Thoracic aorta (tissue), 2 donors: ENCODE measurements around the gene TLX1. TPM values are rescaled to one million over a fixed set of nuclear protein-coding genes. Genes with fewer than 3 reads are reported as not detected.

ENCODE experiments used
- ATAC-seq: fragments of 150-250 bp; one replicate; pipeline ENCODE4 v1.8.0; 2017; ENCODE audit warnings: low read depth; ENCODE audit not compliant: insufficient number of reproducible peaks, low FRiP score
- DNase-seq: peaks from one replicate; pipeline ENCODE4 v3.0.0-alpha.2; 2020; ENCODE audit warnings: low spot score
- H3K27ac ChIP-seq, 2 donors: fragments of 200-600 bp; sonication (generic); 1 replicate in 1 of 2; 2 replicates in 1 of 2; pipeline ENCODE4 v1.5.1; 2016; ENCODE audit warnings: mild to moderate bottlenecking in 2 of 2, moderate library complexity in 2 of 2
- H3K27me3 ChIP-seq: fragments of 200-600 bp; sonication (generic); replicated peaks from 2 replicates; pipeline ENCODE4 v1.6.0; 2016; ENCODE audit warnings: mild to moderate bottlenecking; ENCODE audit not compliant: insufficient read depth
- H3K36me3 ChIP-seq: fragments of 200-600 bp; sonication (generic); one replicate; pipeline ENCODE4 v1.5.1; 2016
- H3K4me1 ChIP-seq, 2 donors: fragments of 200-600 bp; sonication (generic); 1 replicate in 1 of 2; 2 replicates in 1 of 2; pipeline versions ENCODE4 v1.5.1 to v1.6.0; 2016; ENCODE audit warnings: low read depth in 2 of 2, mild to moderate bottlenecking in 1 of 2; ENCODE audit not compliant: control insufficient read depth in 1 of 2
- H3K4me3 ChIP-seq: fragments of 200-600 bp; sonication (generic); 2 replicates; pipeline ENCODE4 v1.5.1; 2016; ENCODE audit warnings: mild to moderate bottlenecking
- H3K9me3 ChIP-seq: fragments of 200-600 bp; sonication (generic); 2 replicates; pipeline ENCODE4 v1.5.1; 2016
- total RNA-seq, 2 donors: library from RNA; depleted of rRNA; stranded (reverse); fragments of >200 nt; gene quantifications; one replicate each; pipeline versions ENCODE4 v1.1.0 to v1.2.3, GENCODE V29; 2016
- TF ChIP-seq, protein P1 (sequence below): fragments of 200-600 bp; sonication (generic); IDR thresholded peaks from one replicate; pipeline ENCODE4 v1.5.1; 2019; ENCODE audit warnings: antibody characterized with exemption

TLX1 gene
- total RNA-seq, 2 donors from 2014 or later, result not detected

- ATAC-seq (no peak), DNase-seq (no peak)
- Histone ChIP-seq H3K27me3 (no peaks in the 10 kb centered on the region), H3K27ac (no peak overlapping the region), H3K36me3 (no peaks in the 10 kb centered on the region), H3K9me3 (no peaks in the 10 kb centered on the region), H3K4me3 (no peak overlapping the region), H3K4me1 (no peaks in the 10 kb centered on the region)
- TF ChIP-seq, protein P1, sequence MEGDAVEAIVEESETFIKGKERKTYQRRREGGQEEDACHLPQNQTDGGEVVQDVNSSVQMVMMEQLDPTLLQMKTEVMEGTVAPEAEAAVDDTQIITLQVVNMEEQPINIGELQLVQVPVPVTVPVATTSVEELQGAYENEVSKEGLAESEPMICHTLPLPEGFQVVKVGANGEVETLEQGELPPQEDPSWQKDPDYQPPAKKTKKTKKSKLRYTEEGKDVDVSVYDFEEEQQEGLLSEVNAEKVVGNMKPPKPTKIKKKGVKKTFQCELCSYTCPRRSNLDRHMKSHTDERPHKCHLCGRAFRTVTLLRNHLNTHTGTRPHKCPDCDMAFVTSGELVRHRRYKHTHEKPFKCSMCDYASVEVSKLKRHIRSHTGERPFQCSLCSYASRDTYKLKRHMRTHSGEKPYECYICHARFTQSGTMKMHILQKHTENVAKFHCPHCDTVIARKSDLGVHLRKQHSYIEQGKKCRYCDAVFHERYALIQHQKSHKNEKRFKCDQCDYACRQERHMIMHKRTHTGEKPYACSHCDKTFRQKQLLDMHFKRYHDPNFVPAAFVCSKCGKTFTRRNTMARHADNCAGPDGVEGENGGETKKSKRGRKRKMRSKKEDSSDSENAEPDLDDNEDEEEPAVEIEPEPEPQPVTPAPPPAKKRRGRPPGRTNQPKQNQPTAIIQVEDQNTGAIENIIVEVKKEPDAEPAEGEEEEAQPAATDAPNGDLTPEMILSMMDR, result no peak
These were observed 27.7 kb upstream of the TLX1 start for GRCh38 chr10:101103430-101103829.

DNA sequence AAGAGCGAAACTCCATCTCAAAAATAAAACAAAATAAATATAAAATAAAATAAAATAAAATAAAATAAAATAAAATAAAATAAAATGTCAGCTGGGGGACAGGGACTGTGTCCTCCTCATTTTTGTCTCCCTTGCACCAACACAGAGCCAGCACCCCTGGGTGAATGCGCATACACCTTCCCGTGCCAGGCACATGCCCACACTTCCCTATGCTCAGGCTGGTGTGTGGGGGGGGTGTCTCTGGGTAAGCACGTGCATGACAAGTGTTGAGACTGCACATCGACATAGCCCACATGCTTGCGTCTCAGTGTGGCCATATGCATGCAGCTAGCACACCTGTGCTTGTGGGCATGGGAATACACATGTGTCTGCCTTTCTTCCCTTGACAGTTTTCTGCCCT, 24.7 kb upstream of the TLX1 start:
- Histone ChIP-seq H3K4me1 (no peaks in the 10 kb centered on the region), H3K4me3 (no peak overlapping the region), H3K27ac (no peak overlapping the region), H3K36me3 (no peaks in the 10 kb centered on the region), H3K27me3 (no peaks in the 10 kb centered on the region), H3K9me3 (no peaks in the 10 kb centered on the region)
- no peak for DNase-seq
- no peak for ATAC-seq
- TF ChIP-seq, protein P1, result no peak

DNA sequence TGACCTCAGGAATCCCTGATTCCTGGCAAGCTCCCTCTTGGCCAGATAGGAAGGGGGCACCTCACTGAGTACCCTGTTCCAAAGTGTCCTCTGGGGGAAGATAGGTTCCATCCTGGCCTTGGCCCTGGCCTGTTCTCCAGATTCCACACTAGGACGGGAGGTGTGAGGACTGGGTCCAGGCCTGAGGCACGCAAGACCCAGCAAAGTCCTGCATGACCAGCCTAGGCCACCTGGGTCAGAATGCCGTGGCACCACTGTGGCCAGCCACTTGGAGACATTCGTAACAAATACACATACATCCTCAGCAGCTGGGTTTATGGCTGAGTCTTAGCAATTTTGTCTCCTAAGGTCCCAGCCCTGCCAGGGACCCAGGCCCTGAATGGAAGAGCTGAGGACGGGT, 23.3 kb upstream of the TLX1 start:
- H3K36me3 ChIP-seq, result no peaks in the 10 kb centered on the region
- DNase-seq, result no peak
- no peaks in the 10 kb centered on the region for H3K4me1 ChIP-seq
- TF ChIP-seq, protein P1, result no peak
- no peak for ATAC-seq
- no peak overlapping the region for H3K27ac ChIP-seq
- no peaks in the 10 kb centered on the region for H3K9me3 ChIP-seq
- H3K27me3 ChIP-seq, result no peaks in the 10 kb centered on the region
- H3K4me3 ChIP-seq, result no peak overlapping the region

GRCh38 chr10:101110856-101111523, 20.1 kb upstream of the TLX1 start:
- Histone ChIP-seq H3K4me1 (no peaks in the 10 kb centered on the region), H3K27me3 (no peaks in the 10 kb centered on the region), H3K36me3 (no peaks in the 10 kb centered on the region), H3K27ac (no peak overlapping the region), H3K9me3 (no peaks in the 10 kb centered on the region), H3K4me3 (no peak overlapping the region)
- ATAC-seq, result no peak
- DNase-seq, result no peak
- TF ChIP-seq, protein P1, result no peak

DNA sequence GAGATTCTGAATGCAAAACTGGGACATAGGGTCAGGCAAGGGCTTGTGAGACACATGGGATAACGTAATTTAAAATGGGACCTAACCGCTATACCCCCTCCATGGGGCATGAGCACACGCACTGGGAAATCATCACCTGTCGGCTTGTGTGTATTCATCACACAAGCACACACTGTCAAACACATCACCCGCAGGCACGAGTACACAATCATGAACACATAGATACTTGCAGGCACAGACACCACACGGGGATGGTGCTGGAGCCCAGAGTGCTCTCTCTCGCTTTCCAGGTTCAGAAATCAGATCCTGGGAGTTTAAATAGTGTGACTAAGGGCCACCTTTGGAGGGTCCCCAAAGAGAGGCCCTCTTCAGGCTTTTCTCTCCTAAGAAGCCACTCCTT, 19.6 kb upstream of the TLX1 start:
- Histone ChIP-seq H3K27ac (no peak overlapping the region), H3K36me3 (no peaks in the 10 kb centered on the region), H3K9me3 (no peaks in the 10 kb centered on the region), H3K4me3 (no peak overlapping the region), H3K4me1 (no peaks in the 10 kb centered on the region), H3K27me3 (no peaks in the 10 kb centered on the region)
- TF ChIP-seq, protein P1, result no peak
- ATAC-seq (no peak), DNase-seq (no peak)
